H9 (cell line): ENCODE results near the gene FMN1. TPM values are rescaled to one million over a fixed set of nuclear protein-coding genes. Genes with fewer than 3 reads are reported as not detected.

ENCODE experiments used
- DNase-seq: peaks from one replicate; pipeline ENCODE4 v3.0.0-alpha.2; 2017
- H2AFZ ChIP-seq: one replicate; pipeline ENCODE4 v1.6.1; 2013; ENCODE audit warnings: mild to moderate bottlenecking, low read length, control low read depth, moderate library complexity
- H2AK5ac ChIP-seq: 2 replicates; pipeline ENCODE4 v1.6.1; 2013; ENCODE audit warnings: low read length, control low read depth, mixed read lengths; ENCODE audit not compliant: insufficient read length
- H2BK120ac ChIP-seq: one replicate; pipeline ENCODE4 v1.6.1; 2013; ENCODE audit warnings: low read depth, mild to moderate bottlenecking, low read length, control low read depth, inconsistent platforms; ENCODE audit not compliant: poor library complexity, severe bottlenecking
- H2BK12ac ChIP-seq: 2 replicates; pipeline ENCODE4 v1.6.1; 2013; ENCODE audit warnings: low read length, control low read depth, mixed read lengths, low read depth; ENCODE audit not compliant: insufficient read length
- H2BK15ac ChIP-seq: 2 replicates; pipeline ENCODE4 v1.6.1; 2013; ENCODE audit warnings: low read depth, low read length, control low read depth
- H2BK20ac ChIP-seq: one replicate; pipeline ENCODE4 v1.6.1; 2013; ENCODE audit warnings: low read depth, mild to moderate bottlenecking, low read length, control low read depth, inconsistent platforms; ENCODE audit not compliant: poor library complexity, severe bottlenecking
- H2BK5ac ChIP-seq: 2 replicates; pipeline ENCODE4 v1.6.1; 2013; ENCODE audit warnings: low read length, control low read depth, mixed read lengths; ENCODE audit not compliant: insufficient read length
- H3K14ac ChIP-seq: 2 replicates; pipeline ENCODE4 v1.6.1; 2013; ENCODE audit warnings: low read length, control low read depth; ENCODE audit not compliant: insufficient read depth
- H3K18ac ChIP-seq: 2 replicates; pipeline ENCODE4 v1.6.1; 2013; ENCODE audit warnings: low read depth, mild to moderate bottlenecking, mixed read lengths, low read length, control low read depth; ENCODE audit not compliant: insufficient read length
- H3K23ac ChIP-seq: 2 replicates; pipeline ENCODE4 v1.6.1; 2013; ENCODE audit warnings: low read length, control low read depth, mixed read lengths, low read depth; ENCODE audit not compliant: insufficient read length
- H3K23me2 ChIP-seq: 2 replicates; pipeline ENCODE4 v1.6.1; 2013; ENCODE audit warnings: low read depth, mild to moderate bottlenecking, mixed read lengths, low read length, control low read depth; ENCODE audit not compliant: insufficient read length, poor library complexity, severe bottlenecking
- H3K27ac ChIP-seq: 2 replicates; pipeline ENCODE4 v1.5.1; 2013; ENCODE audit warnings: low read length, control low read depth, mixed read lengths, low read depth; ENCODE audit not compliant: insufficient read length
- H3K27me3 ChIP-seq: 2 replicates; pipeline ENCODE4 v1.6.1; 2013; ENCODE audit warnings: low read length, control low read depth, inconsistent platforms; ENCODE audit not compliant: insufficient read depth
- H3K4ac ChIP-seq: 2 replicates; pipeline ENCODE4 v1.6.1; 2013; ENCODE audit warnings: low read depth, mild to moderate bottlenecking, control low read depth, inconsistent platforms, low read length, moderate library complexity
- H3K4me1 ChIP-seq: 2 replicates; pipeline ENCODE4 v1.6.1; 2013; ENCODE audit warnings: low read length, control low read depth, inconsistent platforms; ENCODE audit not compliant: insufficient read depth
- H3K4me2 ChIP-seq: 2 replicates; pipeline ENCODE4 v1.6.1; 2013; ENCODE audit warnings: low read length, control low read depth, mixed read lengths; ENCODE audit not compliant: insufficient read length, insufficient read depth
- H3K56ac ChIP-seq: 2 replicates; pipeline ENCODE4 v1.6.1; 2013; ENCODE audit warnings: low read depth, mild to moderate bottlenecking, mixed read lengths, low read length, control low read depth; ENCODE audit not compliant: insufficient read length
- H3K79me1 ChIP-seq: 2 replicates; pipeline ENCODE4 v1.6.1; 2013; ENCODE audit warnings: low read depth, mild to moderate bottlenecking, moderate library complexity, low read length, control low read depth, inconsistent platforms; ENCODE audit not compliant: insufficient read depth, poor library complexity, severe bottlenecking
- H3K79me2 ChIP-seq: 2 replicates; pipeline ENCODE4 v1.6.1; 2013; ENCODE audit warnings: low read length, control low read depth, inconsistent platforms; ENCODE audit not compliant: insufficient read depth
- H3K9ac ChIP-seq: 2 replicates; pipeline ENCODE4 v1.6.1; 2013; ENCODE audit warnings: low read length, control low read depth, mixed read lengths; ENCODE audit not compliant: insufficient read length; ENCODE audit errors: extremely low read depth
- H3K9me3 ChIP-seq: one replicate; pipeline ENCODE4 v1.6.1; 2013; ENCODE audit warnings: low read depth, low read length, inconsistent platforms; ENCODE audit not compliant: control insufficient read depth
- H3T11ph ChIP-seq: one replicate; pipeline ENCODE4 v1.6.1; 2013; ENCODE audit warnings: mild to moderate bottlenecking, low read length, control low read depth, inconsistent platforms
- H4K20me1 ChIP-seq: one replicate; pipeline ENCODE4 v1.6.1; 2013; ENCODE audit not compliant: control insufficient read depth, insufficient read length, insufficient read depth
- H4K5ac ChIP-seq: 2 replicates; pipeline ENCODE4 v1.6.1; 2013; ENCODE audit warnings: low read depth, mild to moderate bottlenecking, mixed read lengths, low read length, control low read depth; ENCODE audit not compliant: insufficient read length
- H4K8ac ChIP-seq: replicated peaks from 2 replicates; pipeline ENCODE4 v1.6.1; 2013; ENCODE audit warnings: low read length, control low read depth, mixed read lengths, low read depth; ENCODE audit not compliant: insufficient read length
- H4K91ac ChIP-seq: 2 replicates; pipeline ENCODE4 v1.6.1; 2013; ENCODE audit warnings: low read depth, mild to moderate bottlenecking, moderate library complexity, mixed read lengths, low read length, control low read depth; ENCODE audit not compliant: insufficient read length
- H3K27ac Mint-ChIP-seq, 3 experiments: 2 replicates in 2 of 3; 3 replicates in 1 of 3; pipeline ENCODE4 v1.8.0; 2020 to 2021; ENCODE audit warnings: mixed read lengths in 3 of 3, mild to moderate bottlenecking in 1 of 3, moderate library complexity in 1 of 3
- H3K27me3 Mint-ChIP-seq: 2 replicates; pipeline ENCODE4 v1.8.0; 2021; ENCODE audit warnings: low read depth, mild to moderate bottlenecking, moderate library complexity, mixed read lengths
- H3K36me3 Mint-ChIP-seq, 3 experiments: 2 replicates in 2 of 3; 3 replicates in 1 of 3; pipeline ENCODE4 v1.8.0; 2020 to 2021; ENCODE audit warnings: low read depth in 3 of 3, mixed read lengths in 3 of 3; ENCODE audit not compliant: insufficient read depth in 1 of 3
- H3K4me1 Mint-ChIP-seq, 2 experiments: 2 replicates each; pipeline ENCODE4 v1.8.0; 2020; ENCODE audit warnings: mixed read lengths in 2 of 2
- H3K4me3 Mint-ChIP-seq, 2 experiments: 2 replicates in 1 of 2; 3 replicates in 1 of 2; pipeline ENCODE4 v1.8.0; 2020 to 2021; ENCODE audit warnings: mild to moderate bottlenecking in 2 of 2, mixed read lengths in 2 of 2, moderate library complexity in 1 of 2
- H3K9me3 Mint-ChIP-seq, 2 experiments: 2 replicates in 1 of 2; 3 replicates in 1 of 2; pipeline ENCODE4 v1.8.0; 2020; ENCODE audit warnings: mild to moderate bottlenecking in 2 of 2, mixed read lengths in 2 of 2, moderate library complexity in 1 of 2
- WGBS: extraction: QIAGEN DNeasy Blood & Tissue Kit; methylation state at CpG from one replicate; pipeline ENCODE4 v1.1.7; 2013; ENCODE audit warnings: missing lambda C conversion rate, low lambda C conversion rate, mixed read lengths; ENCODE audit not compliant: insufficient read length; ENCODE audit errors: extremely low coverage; 5-methylcytosine and 5-hydroxymethylcytosine counted together
- total RNA-seq: library from RNA; stranded (reverse); gene quantifications from 2 replicates; pipeline ENCODE4 v1.2.1, GENCODE V29; 2021
- TF ChIP-seq, protein P1 (sequence below): fragments of 200-600 bp; sonication (generic); conservative IDR thresholded peaks from 3 replicates; pipeline ENCODE4 v1.8.0; 2021; ENCODE audit warnings: antibody characterized with exemption, mild to moderate bottlenecking

Gene FMN1
- total RNA-seq, 1 experiment from 2014 or later, result 1.9 TPM

DNA sequence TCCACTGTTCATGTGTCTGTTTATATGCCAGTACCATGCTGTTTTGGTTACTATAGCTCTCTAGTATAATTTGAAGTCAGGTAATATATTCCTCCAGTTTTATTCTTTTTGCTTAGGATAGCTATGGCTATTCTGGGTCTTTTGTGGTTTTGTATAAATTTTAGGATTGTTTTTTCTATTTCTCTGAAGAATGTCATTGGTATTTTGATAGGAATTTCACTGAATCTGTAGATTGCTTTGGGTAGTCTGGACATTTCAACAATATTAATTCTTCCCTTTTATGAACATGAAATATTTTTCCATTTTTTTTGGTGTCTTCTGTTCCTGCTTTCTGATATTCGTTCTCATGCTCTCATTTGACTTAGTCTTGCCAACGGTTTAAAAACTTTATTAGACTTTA lies 437.1 kb downstream of the FMN1 start:
- Histone ChIP-seq H4K91ac (no peak overlapping the region), H3K9ac (no peak overlapping the region), H2BK120ac (no peak overlapping the region), H3K79me1 (no peaks in the 10 kb centered on the region), H3K56ac (no peak overlapping the region), H3K18ac (no peak overlapping the region), H3K4me1 (no peaks in the 10 kb centered on the region), H3K14ac (no peak overlapping the region), H2BK12ac (no peak overlapping the region), H2BK20ac (no peak overlapping the region), H3K27ac (no peak overlapping the region), H4K8ac (no peak overlapping the region), H2AK5ac (no peak overlapping the region), H3K27me3 (no peaks in the 10 kb centered on the region), H3K79me2 (no peaks in the 10 kb centered on the region), H3T11ph (no peak overlapping the region), H2BK5ac (no peak overlapping the region), H3K23me2 (no peaks in the 10 kb centered on the region), H3K4me2 (no peak overlapping the region), H3K23ac (no peak overlapping the region), H2AFZ (no peak overlapping the region), H3K4ac (no peak overlapping the region), H2BK15ac (no peak overlapping the region), H4K5ac (no peak overlapping the region), H4K20me1 (no peaks in the 10 kb centered on the region), H3K9me3 (no peaks in the 10 kb centered on the region)
- Mint-ChIP-seq H3K4me1 (no peaks in the 10 kb centered on the region), H3K9me3 (peaks cover under 1 to 3% of the 10 kb centered on the region in 2 experiments; a peak in 3 of 5 replicates), H3K27me3 (no peaks in the 10 kb centered on the region), H3K36me3 (peaks cover 0 to 4% (median 0%) of the 10 kb centered on the region in 3 experiments; a peak in 2 of 7 replicates), H3K27ac (no peak overlapping the region), H3K4me3 (no peak overlapping the region)
- WGBS, result no CpG with 5 or more reads among the region's 2 CpGs
- DNase-seq, result no peak
- TF ChIP-seq, protein P1, sequence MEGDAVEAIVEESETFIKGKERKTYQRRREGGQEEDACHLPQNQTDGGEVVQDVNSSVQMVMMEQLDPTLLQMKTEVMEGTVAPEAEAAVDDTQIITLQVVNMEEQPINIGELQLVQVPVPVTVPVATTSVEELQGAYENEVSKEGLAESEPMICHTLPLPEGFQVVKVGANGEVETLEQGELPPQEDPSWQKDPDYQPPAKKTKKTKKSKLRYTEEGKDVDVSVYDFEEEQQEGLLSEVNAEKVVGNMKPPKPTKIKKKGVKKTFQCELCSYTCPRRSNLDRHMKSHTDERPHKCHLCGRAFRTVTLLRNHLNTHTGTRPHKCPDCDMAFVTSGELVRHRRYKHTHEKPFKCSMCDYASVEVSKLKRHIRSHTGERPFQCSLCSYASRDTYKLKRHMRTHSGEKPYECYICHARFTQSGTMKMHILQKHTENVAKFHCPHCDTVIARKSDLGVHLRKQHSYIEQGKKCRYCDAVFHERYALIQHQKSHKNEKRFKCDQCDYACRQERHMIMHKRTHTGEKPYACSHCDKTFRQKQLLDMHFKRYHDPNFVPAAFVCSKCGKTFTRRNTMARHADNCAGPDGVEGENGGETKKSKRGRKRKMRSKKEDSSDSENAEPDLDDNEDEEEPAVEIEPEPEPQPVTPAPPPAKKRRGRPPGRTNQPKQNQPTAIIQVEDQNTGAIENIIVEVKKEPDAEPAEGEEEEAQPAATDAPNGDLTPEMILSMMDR, result no peak
